SHP77 treated with DMSO at 0.1 percent for 48 hours (cell line): ENCODE results near the gene PKN2.
"Not testable (repeated sequence)": the region's sequence is repeated elsewhere in the genome, so short reads cannot be mapped to it uniquely, and the experiment has no call there.

Experiments used
- DNase-seq: peaks from one replicate; lab custom pipeline; 2025; lab: John Stamatoyannopoulos, UW

Gene PKN2

DNA sequence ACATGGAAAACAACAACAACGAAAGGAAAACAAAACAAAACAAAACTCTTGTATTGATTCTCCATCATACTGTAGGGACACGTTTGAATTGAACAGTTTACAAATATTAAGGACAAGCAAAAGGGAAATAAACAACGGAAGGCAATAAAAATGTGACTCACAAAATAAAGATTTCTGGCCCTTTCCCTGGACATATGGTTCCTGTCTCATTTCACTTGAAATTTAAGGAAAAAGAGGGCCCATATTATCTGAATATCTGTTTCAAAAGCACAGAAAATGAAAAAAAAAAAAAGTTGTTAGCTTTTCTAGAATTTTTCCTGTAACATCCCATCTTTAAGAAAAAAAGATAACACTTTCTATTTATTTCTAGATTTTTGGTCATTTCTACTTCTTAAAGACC, 3.6 kb upstream of the PKN2 start:
- DNase-seq: no peak

GRCh38 chr1:88680911-88681622, 3.0 kb upstream of the PKN2 start:
- no peak for DNase-seq

DNA sequence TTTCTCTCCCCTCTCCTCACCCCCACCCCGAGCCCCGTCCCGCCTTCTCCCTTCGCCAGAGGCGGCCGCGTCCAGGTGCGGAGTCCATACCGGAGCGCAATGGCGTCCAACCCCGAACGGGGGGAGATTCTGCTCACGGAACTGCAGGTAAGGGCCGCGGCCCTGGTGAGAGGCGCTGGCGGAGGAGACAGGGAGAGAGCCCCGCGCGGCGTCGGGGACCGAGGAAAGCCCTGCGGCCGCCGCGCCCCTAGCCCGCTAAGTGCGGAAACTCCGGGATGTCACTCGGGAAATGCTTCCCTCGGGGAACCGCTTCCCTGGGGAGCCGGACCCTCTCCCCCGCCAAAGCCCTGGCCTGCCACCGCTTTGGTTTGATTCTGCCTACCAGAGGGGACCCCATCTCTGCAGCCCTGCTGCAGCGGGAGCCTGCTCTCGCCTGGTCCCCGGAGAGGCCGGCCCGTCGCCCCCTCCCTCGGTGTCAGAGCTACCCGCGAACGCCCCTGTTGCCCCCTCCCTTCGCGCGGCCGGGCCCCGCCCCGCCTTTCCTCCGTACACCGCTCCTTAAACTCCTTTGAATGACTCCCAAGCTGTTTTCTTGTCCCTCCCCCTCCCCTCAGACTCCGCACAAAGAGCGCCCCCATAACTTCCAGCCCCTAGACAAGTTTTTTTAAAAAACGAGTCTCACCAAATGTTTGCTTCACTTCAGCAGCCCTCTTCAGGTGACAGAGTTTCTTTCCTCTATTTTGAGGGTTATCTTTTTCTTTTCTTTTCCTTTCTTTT, 597 bp downstream of the PKN2 start:
- DNase-seq: no peak

DNA sequence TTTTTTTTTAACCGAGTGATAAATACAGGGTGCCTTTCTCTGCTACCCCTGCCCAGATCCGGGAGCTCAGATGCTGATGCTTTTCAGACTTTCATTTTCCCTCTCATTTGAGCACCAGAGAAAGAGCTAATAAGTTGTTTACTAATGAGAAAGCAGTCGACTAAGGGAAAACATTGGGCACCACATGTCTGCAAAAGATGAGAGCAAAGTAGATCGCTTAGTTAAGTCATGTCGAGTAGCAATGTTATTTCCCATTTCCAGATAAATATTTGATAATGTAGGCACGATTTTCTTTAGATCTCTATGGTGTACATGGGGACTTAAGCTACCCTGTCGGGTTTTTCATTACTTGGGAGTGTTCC, 1.2 kb downstream of the PKN2 start:
- DNase-seq: no peak

DNA sequence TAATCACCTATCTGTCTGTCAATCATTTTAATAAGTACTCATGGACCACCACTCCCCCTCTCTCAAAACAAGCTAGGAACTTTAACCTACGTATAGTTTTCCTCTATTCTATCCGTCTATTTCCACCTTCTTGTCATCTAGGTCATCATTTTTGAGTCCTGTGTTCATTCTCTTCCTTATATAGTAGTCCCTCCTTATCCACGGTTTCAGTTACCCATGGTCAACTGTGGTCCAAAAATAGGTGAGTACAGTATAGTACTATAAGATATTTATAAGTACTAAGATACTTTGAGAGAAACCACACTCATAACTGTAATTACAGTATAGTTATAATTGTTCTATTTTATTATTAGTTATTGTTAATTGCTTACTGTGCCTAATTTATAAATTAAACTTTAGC, 7.5 kb downstream of the PKN2 start:
- DNase-seq: no peak

DNA sequence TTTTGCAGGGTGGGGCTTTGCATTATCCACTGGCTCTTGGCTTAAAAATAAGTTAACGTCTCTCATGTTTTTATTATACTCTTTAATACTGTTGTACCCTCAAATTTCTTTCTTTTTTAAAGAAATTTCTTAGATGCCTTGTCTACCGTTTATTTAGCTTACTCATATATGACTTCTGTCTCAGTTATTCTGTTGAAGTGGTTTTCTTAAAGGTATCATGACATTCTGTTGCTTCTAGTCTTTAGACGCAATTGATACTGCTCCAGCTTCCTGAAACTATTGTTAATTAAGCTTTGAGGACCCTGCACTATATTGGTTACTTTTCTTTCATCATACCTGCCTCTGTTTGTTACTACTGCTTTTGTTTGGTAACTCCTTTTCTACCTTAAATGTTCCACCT, 11.7 kb downstream of the PKN2 start:
- no peak for DNase-seq

DNA sequence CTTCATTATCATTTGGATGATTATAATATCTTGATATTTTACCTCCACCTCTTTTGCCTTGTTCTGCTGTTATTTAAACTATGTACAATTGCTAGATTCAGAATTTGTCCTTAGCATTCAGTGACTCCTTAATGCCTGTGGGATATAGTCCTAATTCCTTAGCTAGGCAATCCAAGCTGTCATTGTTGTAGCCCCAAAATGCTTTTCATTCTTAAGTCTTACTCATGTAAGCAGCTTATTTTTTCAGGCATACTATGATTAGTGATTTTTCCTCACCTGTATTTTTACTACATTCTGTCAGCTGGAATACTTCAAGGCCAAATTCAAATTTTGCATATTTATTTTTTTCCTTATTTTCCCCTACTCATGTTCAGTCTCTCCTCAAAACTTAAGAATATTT, 13.4 kb downstream of the PKN2 start:
- no peak for DNase-seq

DNA sequence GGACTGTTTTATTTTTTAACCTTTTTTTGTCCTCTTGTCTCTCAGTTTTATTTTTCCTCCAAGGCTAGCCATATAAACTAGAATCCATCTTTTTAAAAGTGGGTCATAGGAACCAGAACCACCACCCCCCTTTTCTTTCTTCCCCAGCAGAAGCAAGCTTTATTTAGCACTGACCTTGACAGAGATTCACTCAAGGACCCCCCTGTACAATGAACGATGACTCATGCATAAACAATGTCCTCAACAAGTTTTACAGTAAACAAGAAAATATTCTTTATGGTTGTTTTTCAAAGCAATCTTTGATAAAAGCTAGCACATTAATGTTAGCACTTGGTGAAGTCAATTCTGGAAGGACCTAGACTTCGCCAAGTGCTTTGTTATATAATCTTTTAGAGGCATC, 14.1 kb downstream of the PKN2 start:
- no peak for DNase-seq

- DNase-seq: no peak
Measured at GRCh38 chr1:88698764-88699163, 14.7 kb downstream of the PKN2 start.

GRCh38 chr1:88700425-88701013, 16.4 kb downstream of the PKN2 start:
- DNase-seq: no peak

GRCh38 chr1:88701275-88701674, 17.2 kb downstream of the PKN2 start:
- no peak for DNase-seq

DNA sequence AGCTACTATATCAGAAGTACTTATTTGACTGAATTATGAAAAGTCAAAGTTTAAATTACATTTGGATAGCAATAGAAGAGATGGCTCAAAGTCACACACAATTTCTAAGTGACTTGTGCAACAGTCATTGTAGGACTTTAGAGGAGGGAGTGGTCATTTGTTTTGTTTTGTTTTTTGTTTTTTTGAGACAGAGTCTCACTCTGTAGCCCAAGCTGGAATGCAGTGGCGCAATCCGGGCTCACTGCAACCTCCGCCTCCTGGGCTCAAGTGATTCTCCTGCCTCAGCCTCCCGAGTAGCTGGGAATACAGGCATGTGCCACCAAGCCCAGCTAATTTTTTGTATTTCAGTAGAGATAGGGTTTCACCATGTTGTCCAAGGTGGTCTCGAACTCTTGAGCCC, 17.7 kb downstream of the PKN2 start:
- DNase-seq: not testable (repeated sequence)

GRCh38 chr1:88708011-88708410, 23.9 kb downstream of the PKN2 start:
- no peak for DNase-seq

DNA sequence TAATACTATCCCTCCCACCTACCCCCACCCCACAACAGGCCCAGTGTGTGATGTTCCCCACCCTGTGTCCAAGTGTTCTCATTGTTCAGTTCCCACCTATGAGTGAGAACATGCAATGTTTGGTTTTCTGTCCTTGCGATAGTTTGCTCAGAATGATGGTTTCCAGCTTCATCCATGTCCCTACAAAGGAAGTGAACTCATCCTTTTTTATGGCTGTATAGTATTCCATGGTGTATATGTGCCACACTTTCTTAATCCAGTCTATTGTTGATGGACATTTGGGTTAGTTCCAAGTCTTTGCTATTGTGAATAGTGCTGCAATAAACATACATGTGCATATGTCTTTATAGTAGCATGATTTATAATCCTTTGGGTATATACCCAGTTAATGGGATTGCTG, 28.8 kb downstream of the PKN2 start:
- DNase-seq: not testable (repeated sequence)

GRCh38 chr1:88716571-88716970, 32.5 kb downstream of the PKN2 start:
- DNase-seq: not testable (repeated sequence)

DNA sequence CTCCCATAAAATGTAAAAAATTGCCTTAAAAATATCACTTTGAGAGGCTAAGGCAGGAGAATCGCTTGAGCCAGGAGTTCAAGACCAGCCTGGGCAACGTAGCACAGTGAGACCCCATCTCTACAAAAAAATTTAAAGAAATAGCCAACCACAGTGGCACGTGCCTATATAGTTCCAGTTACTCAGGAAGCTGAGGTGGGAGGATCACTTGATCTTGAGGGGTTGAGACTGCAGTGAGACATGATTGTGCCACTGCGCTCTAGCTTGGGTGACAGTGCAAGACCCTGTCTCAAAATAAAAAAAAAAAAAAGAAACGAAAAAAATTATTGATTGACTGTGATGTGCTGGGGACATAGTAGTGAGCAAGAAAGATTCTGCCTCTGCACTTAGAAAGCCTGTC, 38.4 kb downstream of the PKN2 start:
- no peak for DNase-seq

- no peak for DNase-seq
Measured at GRCh38 chr1:88726697-88727096, 42.6 kb downstream of the PKN2 start.

- no peak for DNase-seq
Measured at GRCh38 chr1:88727205-88727604, 43.1 kb downstream of the PKN2 start.

DNA sequence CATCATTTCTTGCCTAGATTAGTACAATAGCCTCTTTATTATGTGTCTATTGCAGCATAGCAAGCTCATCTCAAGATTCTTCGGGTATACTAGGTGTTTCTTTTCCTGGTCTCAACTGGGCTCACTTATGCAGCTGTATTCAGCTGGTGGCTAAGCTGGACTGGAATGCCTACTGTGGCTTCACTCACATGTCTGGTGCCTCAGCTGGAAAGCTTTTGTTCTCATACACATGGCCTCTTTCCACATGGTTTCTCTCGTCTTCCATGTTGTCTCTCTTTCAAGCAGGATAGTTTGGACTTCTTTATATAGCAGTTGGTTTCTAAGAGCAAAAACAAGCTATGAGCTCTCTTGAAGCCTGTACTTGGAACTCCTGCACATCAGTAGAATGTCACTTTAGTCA, 45.2 kb downstream of the PKN2 start:
- no peak for DNase-seq

GRCh38 chr1:88730132-88730675, 46.1 kb downstream of the PKN2 start:
- no peak for DNase-seq

DNA sequence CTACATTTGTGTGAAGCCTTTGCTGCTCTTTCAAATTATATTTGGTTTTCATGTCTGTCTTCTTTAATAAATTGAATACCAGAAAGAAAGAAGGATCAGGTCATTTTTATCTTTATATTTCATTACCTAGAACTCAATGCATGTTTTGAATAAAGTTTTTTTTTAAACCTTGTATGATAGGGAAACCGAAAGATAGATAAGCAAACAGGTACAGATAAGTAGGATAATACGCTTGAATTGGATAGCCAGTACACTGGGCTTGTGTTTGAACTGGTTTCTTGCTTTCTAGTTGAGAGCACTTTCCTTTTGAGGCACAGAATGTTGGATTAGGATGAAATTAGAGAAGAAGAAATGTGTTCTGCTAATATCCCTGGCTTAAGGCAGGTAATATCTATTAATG, 46.9 kb downstream of the PKN2 start:
- no peak for DNase-seq

DNA sequence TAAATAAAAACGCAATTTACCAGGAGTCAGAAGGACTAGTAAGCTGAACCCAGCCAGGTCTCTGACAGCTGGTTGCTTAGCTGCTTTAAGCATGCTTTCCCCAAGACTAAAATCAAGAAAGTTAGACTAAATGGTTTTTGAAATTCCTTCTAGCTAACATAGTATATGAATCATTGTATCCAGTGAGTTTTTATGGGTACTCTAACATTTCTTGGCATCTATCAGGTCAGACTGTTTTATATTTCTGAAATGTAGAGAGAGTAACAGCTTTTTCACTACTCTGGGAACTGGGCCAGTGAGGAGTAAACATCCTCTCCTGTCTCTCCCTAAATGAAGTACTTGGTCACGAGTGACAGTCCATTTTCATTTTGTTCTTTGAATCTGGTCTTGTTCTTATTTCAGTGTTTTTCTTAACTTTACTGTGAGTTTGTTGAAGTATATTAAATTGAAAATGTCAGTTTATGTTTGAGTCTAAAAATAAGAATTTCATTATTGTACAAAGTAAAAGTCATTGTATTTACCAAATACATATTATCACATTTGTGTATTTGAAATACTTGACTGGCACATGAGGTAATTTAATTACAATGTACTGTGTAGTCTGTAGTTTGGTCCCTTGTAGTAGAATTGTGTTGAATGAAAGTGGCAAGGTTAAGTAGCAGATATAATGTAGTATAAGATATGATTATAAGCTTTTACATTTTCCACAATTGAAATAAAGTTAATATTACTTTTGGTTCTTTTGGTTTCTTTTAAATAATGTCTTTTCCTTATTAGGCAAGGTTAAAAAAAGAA, 47.6 kb downstream of the PKN2 start:
- peak; percentile 16 for DNase-seq
